ENCODE data around the gene SPARCL1.

Gene SPARCL1

GRCh38 chr4:87566276-87566675, 37.1 kb upstream of the SPARCL1 start:
- TF ChIP-seq, protein P1, sequence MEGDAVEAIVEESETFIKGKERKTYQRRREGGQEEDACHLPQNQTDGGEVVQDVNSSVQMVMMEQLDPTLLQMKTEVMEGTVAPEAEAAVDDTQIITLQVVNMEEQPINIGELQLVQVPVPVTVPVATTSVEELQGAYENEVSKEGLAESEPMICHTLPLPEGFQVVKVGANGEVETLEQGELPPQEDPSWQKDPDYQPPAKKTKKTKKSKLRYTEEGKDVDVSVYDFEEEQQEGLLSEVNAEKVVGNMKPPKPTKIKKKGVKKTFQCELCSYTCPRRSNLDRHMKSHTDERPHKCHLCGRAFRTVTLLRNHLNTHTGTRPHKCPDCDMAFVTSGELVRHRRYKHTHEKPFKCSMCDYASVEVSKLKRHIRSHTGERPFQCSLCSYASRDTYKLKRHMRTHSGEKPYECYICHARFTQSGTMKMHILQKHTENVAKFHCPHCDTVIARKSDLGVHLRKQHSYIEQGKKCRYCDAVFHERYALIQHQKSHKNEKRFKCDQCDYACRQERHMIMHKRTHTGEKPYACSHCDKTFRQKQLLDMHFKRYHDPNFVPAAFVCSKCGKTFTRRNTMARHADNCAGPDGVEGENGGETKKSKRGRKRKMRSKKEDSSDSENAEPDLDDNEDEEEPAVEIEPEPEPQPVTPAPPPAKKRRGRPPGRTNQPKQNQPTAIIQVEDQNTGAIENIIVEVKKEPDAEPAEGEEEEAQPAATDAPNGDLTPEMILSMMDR (IDR thresholded peaks at IDR 0.05; ENCODE audit: insufficient read depth, missing control alignments) = no peak
- DNase-seq (ENCODE audit: insufficient read length, low spot score) (no peak), FAIRE-seq (no peak)

DNA sequence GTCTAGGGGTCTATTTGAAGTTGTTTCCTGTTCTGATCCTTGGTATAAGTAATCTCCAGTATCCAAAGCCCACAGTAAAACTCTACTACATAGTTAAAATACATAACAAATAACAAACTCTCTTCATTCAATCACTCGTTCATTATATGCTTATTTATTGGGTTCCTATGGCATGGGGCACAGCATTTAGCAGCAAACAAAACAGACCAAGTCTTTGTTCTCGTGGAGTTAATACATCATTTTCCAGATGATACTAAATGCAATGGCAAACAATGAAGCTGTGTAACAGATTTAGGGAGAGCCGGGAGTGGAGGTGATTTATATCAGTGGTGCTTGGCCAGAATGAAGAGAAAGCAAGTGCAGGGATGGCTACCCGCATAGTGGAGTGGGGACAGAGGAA, 36.6 kb upstream of the SPARCL1 start:
- TF ChIP-seq, protein P1 (IDR thresholded peaks at IDR 0.05; ENCODE audit: insufficient read depth, missing control alignments) = no peak
- DNase-seq (ENCODE audit: insufficient read length, low spot score) = no peak
- no peak for FAIRE-seq

DNA sequence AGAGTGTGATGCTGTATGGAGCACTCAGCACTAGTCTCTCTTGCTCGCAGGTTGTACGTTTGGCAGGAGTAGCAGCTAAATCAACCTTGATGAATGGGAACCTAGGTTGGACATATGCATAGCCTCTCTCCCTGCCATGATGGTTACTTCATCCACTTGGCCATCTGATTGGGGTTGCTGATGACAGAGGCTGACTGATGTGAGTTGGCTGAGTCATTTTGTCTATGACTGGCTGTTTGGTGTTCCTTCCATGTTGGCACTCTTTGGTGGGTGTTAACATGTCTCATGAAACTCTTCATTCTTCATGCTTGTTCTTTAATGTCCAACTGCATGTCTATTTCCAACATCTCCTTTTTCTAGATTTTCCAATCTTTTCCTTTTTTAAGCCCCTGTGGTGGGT, 31.6 kb upstream of the SPARCL1 start:
- no peak for DNase-seq (ENCODE audit: insufficient read length, low spot score)
- TF ChIP-seq, protein P1 (IDR thresholded peaks at IDR 0.05; ENCODE audit: insufficient read depth, missing control alignments) = no peak
- no peak for FAIRE-seq

DNA sequence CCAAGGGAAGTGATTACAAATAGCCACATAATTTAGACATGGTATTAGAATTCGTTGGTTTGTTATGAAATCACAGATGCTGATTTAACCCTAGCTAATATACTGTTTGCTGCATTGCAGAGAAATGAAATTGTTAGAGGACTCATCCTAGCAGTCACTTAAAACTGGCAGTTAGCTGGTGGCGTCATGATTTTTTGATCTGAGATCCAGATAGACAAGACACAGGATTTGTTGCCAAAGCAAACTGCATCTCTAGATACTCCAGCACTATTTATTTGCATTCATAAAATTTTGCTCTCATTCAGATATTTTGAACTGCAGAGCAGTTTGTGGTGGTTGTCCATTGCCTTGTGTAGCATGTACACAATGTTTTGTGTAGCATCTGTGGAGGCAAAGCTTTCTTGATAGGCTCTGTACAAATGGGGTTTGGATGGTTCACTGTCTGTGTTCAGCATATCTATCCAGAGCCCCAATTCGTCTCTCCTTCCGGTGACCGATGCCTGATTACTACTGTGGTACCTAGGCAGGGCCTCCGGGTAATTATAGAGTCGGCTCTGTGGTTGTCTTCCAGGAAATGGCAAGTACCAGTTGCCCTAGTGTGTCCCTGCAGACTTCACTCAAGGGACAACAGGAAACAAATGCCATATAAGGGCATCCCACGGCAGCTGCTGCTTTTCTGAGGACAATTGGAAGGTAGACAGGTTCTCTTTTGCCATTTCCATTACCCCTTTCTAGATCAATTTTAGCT, 30.1 kb upstream of the SPARCL1 start:
- DNase-seq (ENCODE audit: insufficient read length, low spot score) (no peak), FAIRE-seq (no peak)
- TF ChIP-seq, protein P1 (IDR thresholded peaks at IDR 0.05; ENCODE audit: insufficient read depth, missing control alignments) = no peak

GRCh38 chr4:87557348-87557747, 28.2 kb upstream of the SPARCL1 start:
- no peak for FAIRE-seq
- TF ChIP-seq, protein P1 (IDR thresholded peaks at IDR 0.05; ENCODE audit: insufficient read depth, missing control alignments) = no peak
- DNase-seq (ENCODE audit: insufficient read length, low spot score) = no peak

DNA sequence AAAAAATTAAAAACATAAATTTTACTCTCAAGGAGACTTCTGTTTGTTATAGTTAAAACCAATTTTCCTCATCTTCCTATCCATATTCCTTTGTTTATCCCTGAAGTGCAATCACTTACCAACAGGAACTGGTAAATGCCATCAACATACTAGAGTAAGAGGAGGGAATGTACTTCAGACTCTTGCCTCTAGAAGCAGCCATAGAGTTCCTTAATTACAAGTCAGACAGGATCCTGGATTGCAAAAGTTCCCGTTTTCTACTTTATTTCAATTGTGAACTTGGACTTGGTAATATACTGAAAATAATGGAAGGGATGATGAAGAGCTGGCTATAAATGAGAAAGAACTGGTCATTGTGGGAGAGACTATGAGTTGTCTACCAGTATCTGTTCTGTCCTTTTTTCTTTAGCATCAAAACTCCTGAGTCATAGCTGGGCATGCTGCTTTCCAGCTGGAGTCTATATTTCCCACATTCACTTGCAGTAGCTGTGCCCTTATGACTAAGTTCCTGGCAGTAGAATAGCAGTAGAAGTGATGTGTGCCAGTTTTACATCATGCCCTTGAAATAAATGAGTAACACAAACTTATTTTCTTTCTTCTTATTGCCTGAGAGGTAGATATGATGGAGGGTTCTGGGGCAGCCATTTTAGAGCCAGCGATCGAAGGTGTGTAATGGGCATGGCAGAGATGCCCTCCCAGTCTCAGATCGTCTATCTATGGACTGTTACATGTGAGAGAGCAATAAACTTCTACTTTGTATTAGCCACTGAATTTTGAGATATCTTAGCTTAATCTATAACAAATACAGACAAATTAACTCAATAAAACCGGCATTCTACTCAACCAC, 26.8 kb upstream of the SPARCL1 start:
- FAIRE-seq (no peak), DNase-seq (ENCODE audit: insufficient read length, low spot score) (no peak)
- TF ChIP-seq, protein P1 (IDR thresholded peaks at IDR 0.05; ENCODE audit: insufficient read depth, missing control alignments) = no peak

- TF ChIP-seq, protein P1 (IDR thresholded peaks at IDR 0.05; ENCODE audit: insufficient read depth, missing control alignments) = no peak
These were observed 24.0 kb upstream of the SPARCL1 start for GRCh38 chr4:87553182-87553581.

More at GRCh38 chr4:87553182-87553581, 24.0 kb upstream of the SPARCL1 start:
- DNase-seq (ENCODE audit: insufficient read length, low spot score) (no peak), FAIRE-seq (no peak)
